ENCODE data around the gene DLGAP1. TPM values are rescaled to one million over a fixed set of nuclear protein-coding genes. Genes with fewer than 3 reads are reported as not detected.

DLGAP1 gene
- total RNA-seq, 1 donor from 2014 or later: 3.2 TPM

DNA sequence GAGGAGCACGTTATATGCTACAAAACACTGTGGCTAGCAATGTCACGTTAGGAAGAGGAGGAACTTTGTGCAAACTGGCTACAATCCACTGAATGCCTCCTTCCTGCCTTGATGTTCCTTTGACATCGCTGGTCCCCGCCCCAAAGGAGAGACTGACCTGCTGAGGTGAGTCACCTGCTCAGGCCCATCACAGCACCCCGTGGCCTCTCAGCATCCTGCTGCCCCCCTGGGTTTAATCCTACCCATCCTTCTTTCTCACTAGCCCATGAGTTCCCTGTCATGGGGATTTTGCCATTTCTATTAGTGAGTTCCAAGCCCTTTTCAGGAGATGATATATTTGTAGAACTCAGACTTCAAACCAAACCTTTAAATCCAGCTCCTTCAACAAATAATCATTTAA lies 16.2 kb downstream of the DLGAP1 start:
- intact Hi-C loops (cut with DNase I): no loop called here
- H3K27me3 ChIP-seq: no peaks in the 10 kb centered on the region
- no peak for DNase-seq (ENCODE audit: extremely low spot score in 2 of 2)
- no peaks in the 10 kb centered on the region for H3K36me3 ChIP-seq
- no peaks in the 10 kb centered on the region for H3K9me3 ChIP-seq
- no peak overlapping the region for H3K4me3 ChIP-seq
- H3K4me1 ChIP-seq: no peaks in the 10 kb centered on the region
- TF ChIP-seq POLR2A (IDR thresholded peaks at IDR 0.05): no peak
- TF ChIP-seq, protein P1, sequence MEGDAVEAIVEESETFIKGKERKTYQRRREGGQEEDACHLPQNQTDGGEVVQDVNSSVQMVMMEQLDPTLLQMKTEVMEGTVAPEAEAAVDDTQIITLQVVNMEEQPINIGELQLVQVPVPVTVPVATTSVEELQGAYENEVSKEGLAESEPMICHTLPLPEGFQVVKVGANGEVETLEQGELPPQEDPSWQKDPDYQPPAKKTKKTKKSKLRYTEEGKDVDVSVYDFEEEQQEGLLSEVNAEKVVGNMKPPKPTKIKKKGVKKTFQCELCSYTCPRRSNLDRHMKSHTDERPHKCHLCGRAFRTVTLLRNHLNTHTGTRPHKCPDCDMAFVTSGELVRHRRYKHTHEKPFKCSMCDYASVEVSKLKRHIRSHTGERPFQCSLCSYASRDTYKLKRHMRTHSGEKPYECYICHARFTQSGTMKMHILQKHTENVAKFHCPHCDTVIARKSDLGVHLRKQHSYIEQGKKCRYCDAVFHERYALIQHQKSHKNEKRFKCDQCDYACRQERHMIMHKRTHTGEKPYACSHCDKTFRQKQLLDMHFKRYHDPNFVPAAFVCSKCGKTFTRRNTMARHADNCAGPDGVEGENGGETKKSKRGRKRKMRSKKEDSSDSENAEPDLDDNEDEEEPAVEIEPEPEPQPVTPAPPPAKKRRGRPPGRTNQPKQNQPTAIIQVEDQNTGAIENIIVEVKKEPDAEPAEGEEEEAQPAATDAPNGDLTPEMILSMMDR (IDR thresholded peaks at IDR 0.05): no peak
- no peak for TF ChIP-seq POLR2AphosphoS5 (IDR thresholded peaks at IDR 0.05; ENCODE audit: insufficient read depth in 1 of 2, low read depth in 1 of 2)
- H3K27ac ChIP-seq: no peak overlapping the region

DNA sequence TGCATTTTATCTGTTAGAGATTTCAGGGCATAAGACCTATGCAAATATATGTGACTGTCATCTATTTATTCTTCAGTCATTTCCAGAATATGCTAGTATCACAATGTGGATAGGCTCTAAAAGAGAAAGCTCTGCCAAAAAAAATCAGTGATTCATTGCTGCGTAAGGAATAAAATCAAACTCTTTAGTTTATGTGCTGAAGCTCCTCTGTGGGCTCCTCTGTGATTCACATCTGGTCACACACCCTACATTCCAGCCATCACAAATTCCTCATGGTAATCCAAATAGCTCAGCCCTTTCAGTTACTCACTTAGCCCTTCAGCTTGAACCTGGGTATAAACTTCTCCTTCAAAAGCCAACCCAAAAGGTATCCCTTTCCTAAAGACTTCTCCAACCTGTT lies 21.4 kb downstream of the DLGAP1 start:
- Histone ChIP-seq H3K27me3 (no peaks in the 10 kb centered on the region), H3K27ac (no peak overlapping the region), H3K9me3 (no peaks in the 10 kb centered on the region), H3K4me3 (no peak overlapping the region), H3K36me3 (no peaks in the 10 kb centered on the region), H3K4me1 (no peaks in the 10 kb centered on the region)
- no peak for DNase-seq (ENCODE audit: extremely low spot score in 2 of 2)
- intact Hi-C loops (cut with DNase I): no loop called here
- TF ChIP-seq POLR2AphosphoS5 (IDR thresholded peaks at IDR 0.05; ENCODE audit: insufficient read depth in 1 of 2, low read depth in 1 of 2) (no peak), POLR2A (IDR thresholded peaks at IDR 0.05) (no peak)
- TF ChIP-seq, protein P1 (IDR thresholded peaks at IDR 0.05): no peak

DNA sequence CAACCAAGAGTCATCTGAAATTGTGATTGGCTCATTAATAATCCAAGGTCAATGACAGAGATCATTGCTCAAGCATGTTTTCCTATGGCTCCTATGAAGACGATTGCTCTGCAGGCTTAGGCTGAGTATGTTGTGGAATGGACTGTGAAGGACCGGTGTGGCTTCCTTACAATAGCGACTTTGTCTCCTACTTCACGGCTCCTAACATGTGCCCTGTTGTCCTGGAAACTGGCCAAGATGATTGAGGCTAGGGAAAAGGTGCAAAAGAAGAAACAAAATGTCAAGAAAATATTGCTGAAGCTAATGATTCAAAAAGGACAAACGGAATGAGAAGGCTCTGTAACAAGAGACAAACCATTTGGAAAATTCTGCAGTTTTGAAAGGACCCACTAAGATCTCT lies 24.3 kb downstream of the DLGAP1 start:
- Histone ChIP-seq H3K4me3 (no peak overlapping the region), H3K27ac (no peak overlapping the region), H3K36me3 (no peaks in the 10 kb centered on the region), H3K9me3 (no peaks in the 10 kb centered on the region), H3K4me1 (no peaks in the 10 kb centered on the region), H3K27me3 (no peaks in the 10 kb centered on the region)
- intact Hi-C loops (cut with DNase I): no loop called here
- DNase-seq (ENCODE audit: extremely low spot score in 2 of 2): no peak
- TF ChIP-seq POLR2A (IDR thresholded peaks at IDR 0.05) (no peak), POLR2AphosphoS5 (IDR thresholded peaks at IDR 0.05; ENCODE audit: insufficient read depth in 1 of 2, low read depth in 1 of 2) (no peak)
- TF ChIP-seq, protein P1 (IDR thresholded peaks at IDR 0.05): no peak

DNA sequence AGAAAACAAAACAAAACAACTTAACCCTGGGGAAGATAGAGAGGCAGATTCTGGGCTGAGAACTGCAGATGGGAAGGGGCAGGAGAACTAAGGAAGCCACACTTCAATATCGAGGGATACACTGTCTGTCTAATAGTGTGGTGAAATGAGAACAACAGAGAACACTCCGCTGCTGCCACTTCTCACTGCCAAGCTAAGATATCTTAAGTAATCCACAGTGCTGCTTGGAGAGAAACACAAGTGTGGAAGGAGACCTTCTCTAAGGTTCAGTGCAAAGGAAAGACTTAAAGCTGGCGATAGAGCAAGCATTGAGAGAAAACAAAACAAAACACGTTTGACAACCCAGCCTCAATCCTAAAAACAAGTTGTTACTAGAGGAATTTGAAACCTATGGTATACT lies 37.4 kb downstream of the DLGAP1 start:
- Histone ChIP-seq H3K27ac (no peak overlapping the region), H3K36me3 (no peaks in the 10 kb centered on the region), H3K9me3 (no peaks in the 10 kb centered on the region), H3K4me1 (peaks cover 6% of the 10 kb centered on the region), H3K4me3 (no peak overlapping the region), H3K27me3 (no peaks in the 10 kb centered on the region)
- intact Hi-C loops (cut with DNase I): no loop called here
- no peak for TF ChIP-seq POLR2AphosphoS5 (IDR thresholded peaks at IDR 0.05; ENCODE audit: insufficient read depth in 1 of 2, low read depth in 1 of 2)
- no peak for TF ChIP-seq POLR2A (IDR thresholded peaks at IDR 0.05)
- TF ChIP-seq, protein P1 (IDR thresholded peaks at IDR 0.05): no peak
- no peak for DNase-seq (ENCODE audit: extremely low spot score in 2 of 2)

DNA sequence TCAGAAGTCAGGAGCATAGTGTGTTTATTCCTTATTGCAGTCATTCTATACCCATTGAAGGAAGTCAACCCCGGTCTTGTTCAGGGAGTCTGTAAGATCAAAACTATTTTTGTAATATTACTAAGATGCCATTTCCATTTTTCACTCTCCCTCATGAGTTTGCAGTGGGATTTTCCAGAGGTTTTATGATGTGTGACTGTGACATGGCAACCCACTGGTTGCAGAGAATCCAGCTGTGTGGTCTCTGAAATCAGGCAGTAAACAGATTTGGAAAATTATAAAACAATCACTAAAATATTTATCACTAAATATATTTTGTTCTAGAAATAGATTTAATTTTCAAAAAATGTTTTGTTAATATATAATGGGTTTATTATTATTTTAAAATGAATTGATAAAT lies 38.1 kb downstream of the DLGAP1 start:
- intact Hi-C loops (cut with DNase I): no loop called here
- Histone ChIP-seq H3K4me3 (no peak overlapping the region), H3K9me3 (no peaks in the 10 kb centered on the region), H3K27ac (no peak overlapping the region), H3K36me3 (no peaks in the 10 kb centered on the region), H3K4me1 (peaks cover 6% of the 10 kb centered on the region), H3K27me3 (no peaks in the 10 kb centered on the region)
- DNase-seq (ENCODE audit: extremely low spot score in 2 of 2): no peak
- TF ChIP-seq, protein P1 (IDR thresholded peaks at IDR 0.05): no peak
- no peak for TF ChIP-seq POLR2AphosphoS5 (IDR thresholded peaks at IDR 0.05; ENCODE audit: insufficient read depth in 1 of 2, low read depth in 1 of 2)
